TTC549 (cell line): ENCODE results near the gene SH3BP2.

Source experiments
- FAIRE-seq: peaks from 2 replicates; lab custom pipeline; 2012; peaks lifted over from hg19 to GRCh38; lab: Jason Lieb, UNC

Gene SH3BP2

GRCh38 chr4:2820216-2820982, 27.5 kb downstream of the SH3BP2 start:
- FAIRE-seq, result no peak

GRCh38 chr4:2822461-2823300, 29.8 kb downstream of the SH3BP2 start:
- no peak for FAIRE-seq

GRCh38 chr4:2823301-2823670, 30.4 kb downstream of the SH3BP2 start:
- FAIRE-seq, result no peak

- FAIRE-seq, result no peak
Measured at GRCh38 chr4:2823671-2824328, 30.9 kb downstream of the SH3BP2 start.

- no peak for FAIRE-seq
Measured at GRCh38 chr4:2824329-2824835, 31.5 kb downstream of the SH3BP2 start.

- no peak for FAIRE-seq
Measured at GRCh38 chr4:2824836-2825381, 32.0 kb downstream of the SH3BP2 start.

GRCh38 chr4:2825740-2826139, 32.9 kb downstream of the SH3BP2 start:
- no peak for FAIRE-seq

GRCh38 chr4:2827071-2827873, 34.4 kb downstream of the SH3BP2 start:
- no peak for FAIRE-seq

- no peak for FAIRE-seq
Measured at GRCh38 chr4:2827874-2828751, 35.2 kb downstream of the SH3BP2 start.

GRCh38 chr4:2828758-2829181, 35.9 kb downstream of the SH3BP2 start:
- no peak for FAIRE-seq

GRCh38 chr4:2829321-2829932, 36.5 kb downstream of the SH3BP2 start:
- no peak for FAIRE-seq

- FAIRE-seq, result no peak
Measured at GRCh38 chr4:2829933-2830451, 37.1 kb downstream of the SH3BP2 start.

- no peak for FAIRE-seq
Measured at GRCh38 chr4:2830632-2831610, 38.0 kb downstream of the SH3BP2 start.

GRCh38 chr4:2831611-2832308, 38.9 kb downstream of the SH3BP2 start:
- FAIRE-seq, result no peak

- FAIRE-seq, result no peak
Measured at GRCh38 chr4:2832309-2832980, 39.6 kb downstream of the SH3BP2 start.

GRCh38 chr4:2832981-2833670, 40.2 kb downstream of the SH3BP2 start:
- FAIRE-seq, result no peak

GRCh38 chr4:2833671-2834000, 40.8 kb downstream of the SH3BP2 start:
- no peak for FAIRE-seq
